ENCODE measurements around the gene CGNL1. TPM values are rescaled to one million over a fixed set of nuclear protein-coding genes. Genes with fewer than 3 reads are reported as not detected.

CGNL1 gene
- total RNA-seq, 6 experiments from 2014 or later = 23.6 to 54.5 (median 42.9) TPM

DNA sequence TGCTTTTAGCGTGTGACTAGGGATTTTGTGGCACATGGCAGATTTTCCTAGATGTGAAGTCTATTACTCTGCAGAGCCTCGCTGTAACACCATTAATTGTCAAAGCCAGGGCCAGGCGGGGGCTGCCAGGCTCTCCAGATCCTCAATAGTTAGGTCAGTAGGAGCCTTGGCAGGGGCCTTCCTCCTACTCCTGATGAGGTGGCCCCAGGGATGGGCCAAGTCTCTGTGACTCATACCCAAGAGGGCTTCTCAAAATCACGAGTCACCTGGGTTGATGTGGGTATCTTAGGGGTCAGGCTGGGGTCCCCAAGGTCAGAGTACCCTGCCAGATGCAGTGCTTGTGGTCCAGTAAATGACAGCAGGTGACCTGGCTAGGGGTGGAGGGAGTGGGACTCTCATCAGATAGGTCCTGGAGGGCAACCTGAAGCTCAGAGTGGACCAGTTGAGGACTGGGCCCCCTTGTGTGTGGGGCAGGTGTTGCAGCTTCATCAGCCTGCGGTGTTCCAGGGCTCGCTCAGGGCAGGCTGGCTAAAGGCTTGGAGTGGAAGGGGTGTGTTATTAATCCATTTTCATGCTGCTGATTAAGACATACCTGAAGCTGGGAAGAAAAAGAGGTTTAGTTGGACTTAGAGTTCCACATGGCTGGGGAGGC lies 126.9 kb downstream of the CGNL1 start:
- WGBS (ENCODE audit: insufficient coverage, low coverage, low lambda C conversion rate, missing lambda C conversion rate) = 75% methylated on average over 4 of the region's 6 CpGs
- Histone ChIP-seq H3K4me1 (peaks cover 0 to 15% (median 0%) of the 10 kb centered on the region in 4 donors), H3K27ac (no peak overlapping the region)

DNA sequence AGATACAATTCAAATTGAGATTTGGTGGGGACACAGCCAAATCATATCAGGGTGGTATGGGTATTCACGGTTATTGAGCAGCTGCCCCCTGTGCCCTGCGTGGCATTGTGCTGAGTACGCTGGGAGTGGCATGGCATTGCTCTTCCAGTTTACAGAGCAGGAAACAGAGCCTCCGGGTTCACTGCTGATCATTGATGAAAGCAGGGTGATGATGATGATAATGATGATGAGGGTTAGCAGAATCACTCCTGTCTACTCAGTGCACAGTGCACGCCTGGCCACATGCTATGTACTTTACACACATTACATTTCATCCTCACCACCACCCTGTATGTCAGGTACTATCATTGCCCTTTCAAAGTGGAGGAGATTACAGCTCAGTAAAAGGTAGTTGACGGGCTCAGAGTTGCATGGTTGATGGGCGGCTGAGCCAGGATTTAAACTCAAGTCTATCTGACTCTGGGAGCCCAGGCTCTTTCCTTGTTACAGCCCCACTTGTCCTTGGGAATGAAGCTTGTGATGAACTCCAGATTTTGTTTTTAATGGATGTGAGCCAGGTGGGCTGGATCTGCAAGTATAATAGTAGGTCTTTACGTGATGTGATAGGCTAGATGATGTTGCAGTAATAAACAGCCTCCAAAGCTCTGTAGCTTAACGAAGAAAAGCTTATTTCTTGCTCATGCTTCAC lies 127.8 kb downstream of the CGNL1 start:
- H3K36me3 ChIP-seq = no peaks in the 10 kb centered on the region
- ATAC-seq (no peak), DNase-seq (no peak)
- no peaks in the 10 kb centered on the region for H3K27me3 ChIP-seq
- H3K4me1 ChIP-seq = peaks cover 0 to 15% (median 0%) of the 10 kb centered on the region in 4 donors
- no peaks in the 10 kb centered on the region for H3K9me3 ChIP-seq
- H3K27ac ChIP-seq = no peak overlapping the region
- intact Hi-C loops (cut with DNase I) = no loop called here
- no peak overlapping the region for H3K4me3 ChIP-seq
- TF ChIP-seq POLR2A (IDR thresholded peaks at IDR 0.05) = no peak
- TF ChIP-seq CTCF (IDR thresholded peaks at IDR 0.05) = no peak
- 82% methylated on average over 6 of the region's 9 CpGs for WGBS (ENCODE audit: insufficient coverage, low coverage, low lambda C conversion rate, missing lambda C conversion rate)

More for the DNA sequence above, 126.9 kb downstream of the CGNL1 start:
- Histone ChIP-seq H3K4me3 (no peak overlapping the region), H3K27me3 (no peaks in the 10 kb centered on the region), H3K36me3 (no peaks in the 10 kb centered on the region), H3K9me3 (no peaks in the 10 kb centered on the region)
- DNase-seq (no peak), ATAC-seq (peak; percentile 41 to 73 (median 64))
- TF ChIP-seq CTCF (IDR thresholded peaks at IDR 0.05) = peak; percentile 9 to 37 (median 21)
- TF ChIP-seq POLR2A (IDR thresholded peaks at IDR 0.05) = no peak
- intact Hi-C loops (cut with DNase I) = no loop called here

GRCh38 chr15:57504599-57504940 lies 128.3 kb downstream of the CGNL1 start:
- DNase-seq (no peak), ATAC-seq (peak in 1 of 4 donors; percentile 16)
- H3K27ac ChIP-seq = no peak overlapping the region
- intact Hi-C loops (cut with DNase I) = no loop called here
- H3K4me3 ChIP-seq = no peak overlapping the region
- H3K36me3 ChIP-seq = no peaks in the 10 kb centered on the region
- no peaks in the 10 kb centered on the region for H3K27me3 ChIP-seq
- WGBS (ENCODE audit: insufficient coverage, low coverage, low lambda C conversion rate, missing lambda C conversion rate) = 86% methylated on average over 1 of the region's 1 CpG
- no peaks in the 10 kb centered on the region for H3K9me3 ChIP-seq
- peaks cover 0 to 15% (median 0%) of the 10 kb centered on the region in 4 donors for H3K4me1 ChIP-seq
- TF ChIP-seq CTCF (IDR thresholded peaks at IDR 0.05) = no peak
- no peak for TF ChIP-seq POLR2A (IDR thresholded peaks at IDR 0.05)

GRCh38 chr15:57505056-57505715 lies 128.9 kb downstream of the CGNL1 start:
- H3K27ac ChIP-seq = no peak overlapping the region
- DNase-seq = no peak

More at GRCh38 chr15:57505056-57505715, 128.9 kb downstream of the CGNL1 start:
- Histone ChIP-seq H3K36me3 (no peaks in the 10 kb centered on the region), H3K9me3 (no peaks in the 10 kb centered on the region), H3K4me1 (peaks cover 0 to 18% (median 1%) of the 10 kb centered on the region in 4 donors), H3K4me3 (no peak overlapping the region), H3K27me3 (no peaks in the 10 kb centered on the region)
- ATAC-seq = peak in 3 of 4 donors; percentile 7 to 43 (median 19)
- WGBS (ENCODE audit: insufficient coverage, low coverage, low lambda C conversion rate, missing lambda C conversion rate) = 89% methylated on average over 7 of the region's 10 CpGs
- intact Hi-C loops (cut with DNase I) = no loop called here
- TF ChIP-seq CTCF (IDR thresholded peaks at IDR 0.05) = no peak
- no peak for TF ChIP-seq POLR2A (IDR thresholded peaks at IDR 0.05)
